ENCODE measurements around the gene GPN2.

- TF ChIP-seq MAX (IDR thresholded peaks at IDR 0.05), result peak; percentile 55
- peak in 1 of 2 donors; percentile 13 for TF ChIP-seq GABPA (IDR thresholded peaks at IDR 0.05 in 1 of 2, conservative IDR thresholded peaks at IDR 0.05 in 1 of 2)
- TF ChIP-seq FOXA1 (IDR thresholded peaks at IDR 0.05), result peak; percentile 96
- TF ChIP-seq, protein P1, sequence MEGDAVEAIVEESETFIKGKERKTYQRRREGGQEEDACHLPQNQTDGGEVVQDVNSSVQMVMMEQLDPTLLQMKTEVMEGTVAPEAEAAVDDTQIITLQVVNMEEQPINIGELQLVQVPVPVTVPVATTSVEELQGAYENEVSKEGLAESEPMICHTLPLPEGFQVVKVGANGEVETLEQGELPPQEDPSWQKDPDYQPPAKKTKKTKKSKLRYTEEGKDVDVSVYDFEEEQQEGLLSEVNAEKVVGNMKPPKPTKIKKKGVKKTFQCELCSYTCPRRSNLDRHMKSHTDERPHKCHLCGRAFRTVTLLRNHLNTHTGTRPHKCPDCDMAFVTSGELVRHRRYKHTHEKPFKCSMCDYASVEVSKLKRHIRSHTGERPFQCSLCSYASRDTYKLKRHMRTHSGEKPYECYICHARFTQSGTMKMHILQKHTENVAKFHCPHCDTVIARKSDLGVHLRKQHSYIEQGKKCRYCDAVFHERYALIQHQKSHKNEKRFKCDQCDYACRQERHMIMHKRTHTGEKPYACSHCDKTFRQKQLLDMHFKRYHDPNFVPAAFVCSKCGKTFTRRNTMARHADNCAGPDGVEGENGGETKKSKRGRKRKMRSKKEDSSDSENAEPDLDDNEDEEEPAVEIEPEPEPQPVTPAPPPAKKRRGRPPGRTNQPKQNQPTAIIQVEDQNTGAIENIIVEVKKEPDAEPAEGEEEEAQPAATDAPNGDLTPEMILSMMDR (IDR thresholded peaks at IDR 0.05; ENCODE audit: low read depth, low read length, missing input control), result peak; percentile 6
- no peak for TF ChIP-seq ATF3 (IDR thresholded peaks at IDR 0.05)
- peak; percentile 80 to 85 for TF ChIP-seq RXRA (IDR thresholded peaks at IDR 0.05)
- TF ChIP-seq TAF1 (conservative IDR thresholded peaks at IDR 0.05), result no peak
- TF ChIP-seq, protein P2, sequence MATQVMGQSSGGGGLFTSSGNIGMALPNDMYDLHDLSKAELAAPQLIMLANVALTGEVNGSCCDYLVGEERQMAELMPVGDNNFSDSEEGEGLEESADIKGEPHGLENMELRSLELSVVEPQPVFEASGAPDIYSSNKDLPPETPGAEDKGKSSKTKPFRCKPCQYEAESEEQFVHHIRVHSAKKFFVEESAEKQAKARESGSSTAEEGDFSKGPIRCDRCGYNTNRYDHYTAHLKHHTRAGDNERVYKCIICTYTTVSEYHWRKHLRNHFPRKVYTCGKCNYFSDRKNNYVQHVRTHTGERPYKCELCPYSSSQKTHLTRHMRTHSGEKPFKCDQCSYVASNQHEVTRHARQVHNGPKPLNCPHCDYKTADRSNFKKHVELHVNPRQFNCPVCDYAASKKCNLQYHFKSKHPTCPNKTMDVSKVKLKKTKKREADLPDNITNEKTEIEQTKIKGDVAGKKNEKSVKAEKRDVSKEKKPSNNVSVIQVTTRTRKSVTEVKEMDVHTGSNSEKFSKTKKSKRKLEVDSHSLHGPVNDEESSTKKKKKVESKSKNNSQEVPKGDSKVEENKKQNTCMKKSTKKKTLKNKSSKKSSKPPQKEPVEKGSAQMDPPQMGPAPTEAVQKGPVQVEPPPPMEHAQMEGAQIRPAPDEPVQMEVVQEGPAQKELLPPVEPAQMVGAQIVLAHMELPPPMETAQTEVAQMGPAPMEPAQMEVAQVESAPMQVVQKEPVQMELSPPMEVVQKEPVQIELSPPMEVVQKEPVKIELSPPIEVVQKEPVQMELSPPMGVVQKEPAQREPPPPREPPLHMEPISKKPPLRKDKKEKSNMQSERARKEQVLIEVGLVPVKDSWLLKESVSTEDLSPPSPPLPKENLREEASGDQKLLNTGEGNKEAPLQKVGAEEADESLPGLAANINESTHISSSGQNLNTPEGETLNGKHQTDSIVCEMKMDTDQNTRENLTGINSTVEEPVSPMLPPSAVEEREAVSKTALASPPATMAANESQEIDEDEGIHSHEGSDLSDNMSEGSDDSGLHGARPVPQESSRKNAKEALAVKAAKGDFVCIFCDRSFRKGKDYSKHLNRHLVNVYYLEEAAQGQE (IDR thresholded peaks at IDR 0.05), result peak; percentile 33
- TF ChIP-seq, protein P3, sequence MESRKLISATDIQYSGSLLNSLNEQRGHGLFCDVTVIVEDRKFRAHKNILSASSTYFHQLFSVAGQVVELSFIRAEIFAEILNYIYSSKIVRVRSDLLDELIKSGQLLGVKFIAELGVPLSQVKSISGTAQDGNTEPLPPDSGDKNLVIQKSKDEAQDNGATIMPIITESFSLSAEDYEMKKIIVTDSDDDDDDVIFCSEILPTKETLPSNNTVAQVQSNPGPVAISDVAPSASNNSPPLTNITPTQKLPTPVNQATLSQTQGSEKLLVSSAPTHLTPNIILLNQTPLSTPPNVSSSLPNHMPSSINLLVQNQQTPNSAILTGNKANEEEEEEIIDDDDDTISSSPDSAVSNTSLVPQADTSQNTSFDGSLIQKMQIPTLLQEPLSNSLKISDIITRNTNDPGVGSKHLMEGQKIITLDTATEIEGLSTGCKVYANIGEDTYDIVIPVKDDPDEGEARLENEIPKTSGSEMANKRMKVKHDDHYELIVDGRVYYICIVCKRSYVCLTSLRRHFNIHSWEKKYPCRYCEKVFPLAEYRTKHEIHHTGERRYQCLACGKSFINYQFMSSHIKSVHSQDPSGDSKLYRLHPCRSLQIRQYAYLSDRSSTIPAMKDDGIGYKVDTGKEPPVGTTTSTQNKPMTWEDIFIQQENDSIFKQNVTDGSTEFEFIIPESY (IDR thresholded peaks at IDR 0.05), result no peak
- TF ChIP-seq RAD21 (IDR thresholded peaks at IDR 0.05), result peak; percentile 27 to 46
- TF ChIP-seq SP1 (IDR thresholded peaks at IDR 0.05), result peak; percentile 91
- TF ChIP-seq YY1 (IDR thresholded peaks at IDR 0.05), result peak; percentile 33
- TF ChIP-seq EGR1 (IDR thresholded peaks at IDR 0.05; ENCODE audit: low read depth in 2 of 2), result no peak
Observed at GRCh38 chr1:26831546-26832248, 58.4 kb downstream of the GPN2 start.
